Ureter (tissue), 1 donor: ENCODE measurements around the gene MATN4. TPM values are rescaled to one million over a fixed set of nuclear protein-coding genes. Genes with fewer than 3 reads are reported as not detected.

Experiments
- DNase-seq: peaks from one replicate; pipeline ENCODE4 v3.0.0-alpha.2; 2020; ENCODE audit warnings: low spot score
- total RNA-seq: library from RNA; stranded (reverse); gene quantifications from one replicate; pipeline ENCODE4 v1.2.4, GENCODE V29; 2023
- donor health status: DM: yes; HTN: yes; CAD: no.

Gene MATN4
- total RNA-seq, 1 donor from 2014 or later = not detected

GRCh38 chr20:45341579-45341938, 33.5 kb upstream of the MATN4 start:
- DNase-seq = no peak

GRCh38 chr20:45340951-45341350, 32.9 kb upstream of the MATN4 start:
- DNase-seq = no peak

- no peak for DNase-seq
Measured at GRCh38 chr20:45340236-45340847, 32.2 kb upstream of the MATN4 start.

- no peak for DNase-seq
Measured at GRCh38 chr20:45339799-45340198, 31.7 kb upstream of the MATN4 start.

GRCh38 chr20:45339084-45339483, 31.0 kb upstream of the MATN4 start:
- DNase-seq = peak; percentile 72

- DNase-seq = no peak
Measured at GRCh38 chr20:45338121-45339030, 30.3 kb upstream of the MATN4 start.

- peak; percentile 65 for DNase-seq
Measured at GRCh38 chr20:45337367-45338120, 29.4 kb upstream of the MATN4 start.

GRCh38 chr20:45336530-45337366, 28.6 kb upstream of the MATN4 start:
- DNase-seq = no peak

- DNase-seq = no peak
Measured at GRCh38 chr20:45330476-45330875, 22.4 kb upstream of the MATN4 start.

- no peak for DNase-seq
Measured at GRCh38 chr20:45329497-45330319, 21.6 kb upstream of the MATN4 start.

- no peak for DNase-seq
Measured at GRCh38 chr20:45328451-45328850, 20.4 kb upstream of the MATN4 start.

- DNase-seq = no peak
Measured at GRCh38 chr20:45325371-45325770, 17.3 kb upstream of the MATN4 start.

GRCh38 chr20:45323731-45324130, 15.6 kb upstream of the MATN4 start:
- DNase-seq = no peak

- DNase-seq = no peak
Measured at GRCh38 chr20:45322952-45323383, 14.9 kb upstream of the MATN4 start.

- DNase-seq = no peak
Measured at GRCh38 chr20:45320948-45321595, 13.0 kb upstream of the MATN4 start.

- no peak for DNase-seq
Measured at GRCh38 chr20:45318948-45319347, 10.8 kb upstream of the MATN4 start.

GRCh38 chr20:45318386-45318939, 10.4 kb upstream of the MATN4 start:
- DNase-seq = no peak

- no peak for DNase-seq
Measured at GRCh38 chr20:45317826-45318225, 9.7 kb upstream of the MATN4 start.

GRCh38 chr20:45316150-45317080, 8.3 kb upstream of the MATN4 start:
- DNase-seq = no peak
